ENCODE data around the gene CDT1. TPM values are rescaled to one million over a fixed set of nuclear protein-coding genes. Genes with fewer than 3 reads are reported as not detected.

CDT1 gene
- total and polyA plus RNA-seq, 4 donors = 2.0 to 5.8 (median 3.3) TPM

- H3K9me3 ChIP-seq (ENCODE audit: control insufficient read depth in 4 of 4, insufficient read depth in 3 of 4, low read length in 3 of 4) = no peaks in the 10 kb centered on the region
- H3K4me1 ChIP-seq (ENCODE audit: control insufficient read depth in 5 of 5, insufficient read depth in 5 of 5, low read length in 5 of 5) = peaks cover 0 to 78% (median 35%) of the 10 kb centered on the region in 5 donors
- ATAC-seq (ENCODE audit: insufficient read depth, low FRiP score) = no peak
- no peak for TF ChIP-seq CTCF (IDR thresholded peaks at IDR 0.05; ENCODE audit: control extremely low read depth, extremely low read depth)
- no peak overlapping the region for H3K9ac ChIP-seq (ENCODE audit: insufficient read depth in 1 of 2, low read length in 2 of 2)
- 88 to 93% methylated on average over 32 of the region's 32 CpGs for WGBS, 2 donors
- DNase-seq = no peak
- H3K36me3 ChIP-seq (ENCODE audit: control insufficient read depth in 4 of 4, insufficient read depth in 4 of 4, low read length in 4 of 4) = peaks cover 0 to 9% (median 0%) of the 10 kb centered on the region in 4 donors
- H3K27ac ChIP-seq (ENCODE audit: low read depth in 1 of 2, low read length in 1 of 2) = peak overlapping the region in 1 of 2 donors; percentile 52
- H3K4me3 ChIP-seq = no peak overlapping the region
- no peaks in the 10 kb centered on the region for H3K27me3 ChIP-seq (ENCODE audit: control insufficient read depth in 3 of 3, insufficient read depth in 3 of 3, low read length in 2 of 3)
Measured at GRCh38 chr16:88774544-88775393, 28.8 kb upstream of the CDT1 start.

- H3K4me3 ChIP-seq = no peak overlapping the region
- peaks cover 0 to 75% (median 34%) of the 10 kb centered on the region in 5 donors for H3K4me1 ChIP-seq (ENCODE audit: control insufficient read depth in 5 of 5, insufficient read depth in 5 of 5, low read length in 5 of 5)
- no peak for TF ChIP-seq CTCF (IDR thresholded peaks at IDR 0.05; ENCODE audit: control extremely low read depth, extremely low read depth)
- no peak for DNase-seq
- H3K27me3 ChIP-seq (ENCODE audit: control insufficient read depth in 3 of 3, insufficient read depth in 3 of 3, low read length in 2 of 3) = no peaks in the 10 kb centered on the region
- H3K27ac ChIP-seq (ENCODE audit: low read depth in 1 of 2, low read length in 1 of 2) = no peak overlapping the region
- H3K9me3 ChIP-seq (ENCODE audit: control insufficient read depth in 4 of 4, insufficient read depth in 3 of 4, low read length in 3 of 4) = no peaks in the 10 kb centered on the region
- H3K9ac ChIP-seq (ENCODE audit: insufficient read depth in 1 of 2, low read length in 2 of 2) = no peak overlapping the region
- peaks cover 0 to 9% (median 0%) of the 10 kb centered on the region in 4 donors for H3K36me3 ChIP-seq (ENCODE audit: control insufficient read depth in 4 of 4, insufficient read depth in 4 of 4, low read length in 4 of 4)
- ATAC-seq (ENCODE audit: insufficient read depth, low FRiP score) = no peak
- 86 to 94% methylated on average over 17 to 18 of the region's 18 CpGs for WGBS, 2 donors
Measured at GRCh38 chr16:88775825-88776224, 27.8 kb upstream of the CDT1 start.

GRCh38 chr16:88777471-88778270 is 25.9 kb upstream of the CDT1 start:
- Histone ChIP-seq H3K36me3 (ENCODE audit: control insufficient read depth in 4 of 4, insufficient read depth in 4 of 4, low read length in 4 of 4) (peaks cover 0 to 11% (median 0%) of the 10 kb centered on the region in 4 donors), H3K27ac (ENCODE audit: low read depth in 1 of 2, low read length in 1 of 2) (no peak overlapping the region), H3K4me3 (no peak overlapping the region), H3K27me3 (ENCODE audit: control insufficient read depth in 3 of 3, insufficient read depth in 3 of 3, low read length in 2 of 3) (no peaks in the 10 kb centered on the region), H3K9me3 (ENCODE audit: control insufficient read depth in 4 of 4, insufficient read depth in 3 of 4, low read length in 3 of 4) (no peaks in the 10 kb centered on the region), H3K9ac (ENCODE audit: insufficient read depth in 1 of 2, low read length in 2 of 2) (no peak overlapping the region), H3K4me1 (ENCODE audit: control insufficient read depth in 5 of 5, insufficient read depth in 5 of 5, low read length in 5 of 5) (peaks cover 0 to 62% (median 29%) of the 10 kb centered on the region in 5 donors)
- DNase-seq (peak; percentile 47 to 77 (median 68)), ATAC-seq (ENCODE audit: insufficient read depth, low FRiP score) (no peak)
- TF ChIP-seq CTCF (IDR thresholded peaks at IDR 0.05; ENCODE audit: control extremely low read depth, extremely low read depth) = no peak
- WGBS, 2 donors = 65 to 73% methylated on average over 34 of the region's 34 CpGs
